Activated CD4-positive, CD25-positive, alpha-beta regulatory T cell treated with anti-CD3 and anti-CD28 coated beads, Interleukin-2, amount 50 U/mL, for 72 hours (primary cell): ENCODE data around the gene LRRC27.

Experiments
- DNase-seq: peaks from one replicate; pipeline ENCODE4 v3.0.0; 2021

The LRRC27 gene

DNA sequence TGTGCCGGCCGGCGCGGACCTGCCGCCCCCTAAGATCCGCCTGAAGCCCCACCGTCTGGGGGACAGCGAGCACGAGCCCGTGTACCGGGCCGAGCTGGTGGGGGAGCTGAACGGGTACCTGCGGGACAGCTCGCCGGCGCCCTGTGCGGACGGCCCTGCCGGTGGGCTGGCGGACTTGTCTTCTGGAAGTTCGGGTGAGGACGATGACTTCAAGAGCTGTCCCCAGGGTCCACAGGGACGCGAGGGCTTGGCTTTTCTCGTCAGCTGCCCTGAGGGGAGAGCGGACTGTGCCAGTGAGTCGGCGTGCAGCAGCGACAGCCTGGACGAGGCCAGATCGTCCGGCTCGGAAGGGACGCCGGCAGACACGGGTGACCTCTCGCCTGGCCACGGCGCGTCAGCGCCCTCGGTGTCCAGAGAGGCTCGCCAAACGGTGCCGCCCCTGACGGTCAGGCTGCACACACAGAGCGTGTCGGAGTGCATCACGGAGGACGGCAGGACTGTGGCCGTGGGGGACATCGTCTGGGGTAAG lies 73.5 kb downstream of the LRRC27 start:
- no peak for DNase-seq

DNA sequence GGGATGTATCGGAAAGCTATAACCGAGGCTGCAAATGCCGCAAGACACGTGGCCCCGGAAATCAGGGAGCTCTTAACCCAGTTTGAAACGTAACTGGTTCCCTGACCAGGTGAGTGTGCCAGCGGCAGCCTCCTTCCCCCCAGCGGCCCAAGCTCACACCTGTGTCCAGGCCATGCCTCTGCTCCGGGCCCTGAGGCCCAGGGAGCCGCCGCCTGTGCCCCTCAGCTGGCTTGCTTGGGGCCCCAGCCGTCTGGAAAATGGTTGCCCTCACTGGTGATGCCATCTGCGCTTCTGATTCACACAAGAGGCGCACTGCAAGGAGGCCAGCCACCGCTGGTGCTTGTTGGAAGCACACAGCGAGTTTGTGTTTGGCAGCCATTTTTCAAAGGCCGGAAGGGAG lies 74.2 kb downstream of the LRRC27 start:
- no peak for DNase-seq

DNA sequence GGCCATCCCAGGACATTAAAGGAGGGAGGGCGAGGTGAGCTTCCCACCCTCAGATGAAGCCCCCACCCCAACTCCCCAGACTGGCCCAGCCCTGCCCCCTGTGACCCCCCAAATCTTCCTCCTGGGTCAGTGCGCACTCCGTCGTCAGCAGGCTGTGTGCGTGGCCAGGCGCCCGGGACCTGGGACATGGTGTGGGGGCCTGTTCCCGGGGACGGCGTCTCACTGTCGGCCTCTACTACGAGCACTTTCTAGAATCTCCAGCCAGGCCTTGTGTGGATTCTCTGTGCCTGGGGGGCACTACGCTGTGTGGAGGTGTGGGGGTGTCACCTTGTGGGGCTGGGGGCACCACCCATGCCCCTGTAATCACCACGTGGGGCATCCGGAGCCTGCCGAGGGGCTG lies 74.8 kb downstream of the LRRC27 start:
- no peak for DNase-seq

DNA sequence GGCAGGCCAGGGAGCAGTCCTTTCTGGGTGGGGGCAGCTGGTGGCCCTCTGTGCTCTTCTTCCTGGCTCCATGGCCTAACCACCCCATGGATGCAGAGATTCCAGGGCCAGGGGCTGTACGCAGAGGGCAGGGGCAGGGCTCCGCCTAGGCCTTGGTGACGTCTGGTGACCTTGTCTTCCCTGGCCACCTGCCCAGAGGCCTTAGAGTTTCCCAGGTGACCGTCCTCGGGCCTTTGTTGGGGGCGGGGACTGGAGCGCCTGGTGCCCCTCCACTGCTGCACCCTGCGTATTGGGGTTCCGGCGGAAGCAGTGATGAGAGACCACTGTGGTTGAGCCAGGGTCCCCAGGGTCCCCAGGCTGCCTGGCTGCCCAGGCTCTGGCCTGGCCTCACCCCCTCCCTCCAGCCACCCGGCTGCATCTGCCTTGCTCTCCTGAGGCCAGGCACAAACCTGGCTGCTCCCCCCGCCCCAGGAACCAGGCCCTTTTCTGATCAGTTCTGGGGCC lies 75.3 kb downstream of the LRRC27 start:
- no peak for DNase-seq

DNA sequence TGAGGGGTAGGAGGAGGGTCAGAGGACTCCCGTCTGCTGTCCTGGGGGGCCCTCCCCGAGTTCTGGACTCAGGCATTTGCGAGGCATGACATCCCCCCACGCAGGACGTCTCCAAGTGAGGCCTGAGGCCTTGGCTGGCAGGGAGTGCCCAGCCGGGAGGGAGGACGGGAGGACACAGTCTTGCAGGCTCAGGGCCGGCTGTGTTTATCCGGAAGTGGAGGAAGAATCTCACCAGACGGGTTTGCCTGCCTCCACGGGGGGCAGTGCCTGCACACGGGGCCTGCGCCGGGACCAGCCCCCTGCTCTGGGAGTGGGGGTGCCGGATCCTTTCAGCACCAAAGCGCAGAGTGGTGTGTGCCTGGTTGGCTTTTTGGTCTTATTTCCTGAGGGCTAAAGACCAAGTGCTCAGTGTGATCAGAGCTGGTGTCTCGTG lies 75.9 kb downstream of the LRRC27 start:
- no peak for DNase-seq

DNA sequence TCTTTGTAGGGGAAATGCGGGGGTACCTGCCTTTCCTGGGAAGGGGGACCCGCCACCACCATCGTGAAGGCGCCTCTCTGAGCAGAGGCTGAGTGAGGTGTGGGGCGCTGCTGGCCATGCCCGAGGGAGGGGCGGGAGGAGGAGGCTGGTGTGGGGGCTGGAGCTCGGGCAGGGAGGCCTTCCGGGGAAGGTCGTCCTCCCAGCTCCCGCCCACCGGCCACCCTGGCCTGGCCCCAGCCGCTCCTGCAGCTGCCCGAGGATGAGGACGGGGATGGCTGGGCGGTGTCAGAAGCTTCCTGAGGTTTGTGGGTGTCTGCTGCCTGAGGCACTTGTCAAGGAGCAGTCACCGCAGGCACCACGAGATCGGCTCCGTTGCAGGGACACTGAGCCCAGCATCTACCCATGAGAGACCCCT lies 76.4 kb downstream of the LRRC27 start:
- no peak for DNase-seq

DNA sequence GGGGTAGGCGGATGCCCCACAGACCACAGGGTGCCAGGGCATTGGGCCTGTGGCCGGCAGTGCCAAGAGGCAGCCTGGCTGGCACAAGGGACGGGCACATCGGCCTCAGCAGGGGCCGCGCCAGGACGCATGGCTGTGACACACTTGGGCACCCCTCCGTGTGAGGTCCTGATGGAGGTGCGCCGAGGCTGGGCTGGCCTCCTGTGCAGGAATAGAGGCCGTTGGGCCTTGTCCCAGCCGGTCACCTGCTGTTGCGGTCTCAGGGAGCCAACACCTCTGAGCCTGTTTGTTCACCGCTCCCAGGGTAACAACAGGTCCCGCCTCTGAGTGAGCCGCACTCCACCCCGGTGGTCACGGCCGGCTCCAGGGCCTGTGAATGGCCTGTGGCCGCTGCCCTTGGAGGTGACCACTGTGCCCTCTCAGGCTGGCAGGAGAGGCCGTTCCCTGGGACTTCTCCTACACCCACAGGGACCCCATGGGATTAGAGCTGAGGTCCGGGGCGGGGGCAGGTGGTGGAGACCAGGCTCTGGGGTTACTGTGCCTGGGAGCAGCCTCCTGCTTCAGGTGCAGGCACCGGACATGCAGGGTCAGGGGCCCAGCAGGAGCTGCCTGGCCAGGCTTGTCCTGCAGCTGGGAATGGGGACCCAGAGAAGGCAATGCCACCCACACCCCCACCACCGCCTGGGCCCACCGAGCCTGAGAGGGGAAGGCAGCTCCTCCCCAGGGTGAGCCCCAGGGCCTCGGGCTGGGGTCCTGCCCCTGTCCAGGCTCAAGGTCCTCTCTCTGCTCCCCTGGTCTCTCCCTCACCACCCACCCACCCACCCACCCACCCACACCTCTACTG lies 77.1 kb downstream of the LRRC27 start:
- DNase-seq: no peak

DNA sequence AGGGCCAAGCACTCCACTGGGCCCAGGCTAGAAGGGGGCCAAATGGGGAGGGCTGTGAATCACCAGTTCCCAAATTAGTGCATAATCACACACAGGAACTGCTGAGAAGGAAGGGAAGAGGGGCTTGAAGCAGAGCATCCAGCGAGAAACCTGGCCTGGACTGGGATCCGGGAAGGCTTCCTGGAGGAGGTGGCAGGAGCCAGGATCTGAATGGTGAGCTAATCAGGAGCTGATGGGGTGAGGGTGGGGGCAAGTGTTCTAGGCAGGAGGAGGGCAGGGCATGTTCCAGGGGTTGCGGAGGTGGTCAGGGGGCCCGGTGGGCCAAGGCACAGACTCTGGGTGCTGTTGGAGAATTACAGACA lies 77.7 kb downstream of the LRRC27 start:
- DNase-seq: no peak

DNA sequence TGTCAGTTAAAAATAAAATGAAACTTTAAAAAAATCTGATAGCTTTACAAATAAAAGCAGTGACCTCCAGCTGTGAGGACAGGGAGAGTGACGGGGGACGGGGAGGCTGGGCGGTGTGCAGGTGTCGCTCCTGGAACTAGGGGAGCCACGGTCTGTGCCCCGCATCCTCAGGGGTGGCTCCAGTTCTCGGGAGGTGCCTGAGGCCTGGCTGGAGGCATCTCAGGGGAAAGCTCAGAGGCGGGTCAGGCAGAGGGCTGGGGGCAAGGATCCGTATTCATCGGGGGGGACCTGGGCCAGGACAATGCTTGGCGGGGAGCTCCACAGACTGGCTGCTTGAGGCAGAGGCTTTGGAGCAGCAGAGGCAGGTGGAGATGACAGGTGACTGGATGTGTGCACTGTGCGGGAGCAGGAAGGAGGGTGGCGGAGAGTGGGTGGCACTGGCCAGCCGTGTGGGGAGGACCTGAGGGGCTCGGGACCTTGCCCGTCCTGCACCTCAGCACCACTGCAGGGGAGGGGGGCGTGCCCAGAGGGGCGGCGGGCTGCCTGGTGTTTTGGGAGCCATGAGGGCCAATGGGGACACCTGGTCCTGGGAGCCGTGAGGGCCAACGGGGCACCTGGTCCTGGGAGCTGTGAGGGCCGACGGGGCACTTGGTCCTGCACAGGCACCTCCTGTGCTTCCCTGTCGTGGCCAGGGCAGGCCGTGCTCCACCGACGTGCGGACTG lies 78.2 kb downstream of the LRRC27 start:
- no peak for DNase-seq

DNA sequence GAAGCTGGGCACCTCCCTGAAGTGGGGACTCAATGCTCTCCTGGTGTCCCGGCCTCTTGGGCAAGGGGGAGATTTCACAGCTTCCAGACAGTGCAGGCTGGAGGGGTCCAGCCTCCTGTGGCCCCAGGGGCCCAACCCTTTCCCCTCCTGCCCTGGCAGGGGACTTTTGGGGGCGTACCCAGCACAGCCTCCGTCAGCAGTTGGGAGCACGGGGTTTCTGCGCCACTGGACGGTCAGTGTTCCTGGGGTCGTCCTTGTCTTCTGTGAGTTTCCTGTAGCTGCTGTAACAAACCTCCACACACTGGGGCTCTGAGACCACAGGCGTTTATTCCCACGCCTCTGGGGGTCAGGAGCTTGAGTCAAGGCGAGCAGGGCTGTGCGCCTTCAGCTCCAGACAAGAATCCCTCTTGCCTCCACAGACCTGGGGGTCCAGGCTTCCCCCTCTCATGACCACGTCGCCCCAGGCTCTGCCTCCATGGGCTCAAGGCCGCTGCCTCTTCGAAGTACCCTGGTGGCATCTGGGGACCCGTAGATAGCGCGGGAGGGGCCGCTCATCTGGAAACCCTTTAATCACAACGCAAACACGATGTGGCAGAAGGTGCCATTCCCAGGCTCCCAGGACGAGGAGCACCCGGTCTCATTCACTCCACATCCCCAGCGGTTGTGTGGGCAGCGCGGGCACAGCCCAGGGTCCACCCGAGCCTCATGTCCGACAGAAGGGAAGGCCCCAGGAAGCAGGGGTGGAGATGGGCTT lies 79.0 kb downstream of the LRRC27 start:
- no peak for DNase-seq

DNA sequence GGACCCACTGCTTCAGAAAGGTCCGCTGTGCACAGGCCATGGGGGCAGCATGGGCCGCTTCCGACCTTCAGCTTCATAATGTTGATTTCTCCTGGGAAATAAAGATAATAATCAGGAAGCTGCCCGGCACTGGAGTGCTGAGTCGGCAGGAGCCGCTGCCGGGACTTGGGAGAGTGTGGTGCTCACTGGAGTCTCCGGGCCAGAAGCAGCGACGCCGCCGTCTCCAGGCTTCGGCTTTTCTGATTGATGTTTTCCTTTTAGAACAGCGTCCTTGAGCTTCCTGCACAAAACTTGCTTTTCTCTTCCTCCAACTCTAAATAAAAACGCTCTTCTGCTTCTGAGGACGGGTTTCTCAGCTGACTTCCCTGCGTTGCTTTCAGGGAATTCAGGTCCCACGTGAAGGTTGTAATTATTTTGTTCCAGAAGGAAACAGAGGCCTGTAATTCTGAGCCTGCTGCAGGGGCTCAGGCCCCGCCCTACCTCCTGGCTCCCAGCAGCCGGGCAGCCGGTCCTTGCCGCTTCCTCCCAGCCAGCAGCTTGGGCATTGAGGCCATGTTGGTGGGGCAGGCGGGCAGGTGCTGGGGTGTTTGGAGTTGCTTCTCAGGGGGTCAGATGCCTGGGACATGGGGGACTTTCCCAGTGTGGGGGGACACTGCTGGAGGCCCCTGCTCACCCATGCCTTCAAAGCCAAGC lies 79.7 kb downstream of the LRRC27 start:
- no peak for DNase-seq

DNA sequence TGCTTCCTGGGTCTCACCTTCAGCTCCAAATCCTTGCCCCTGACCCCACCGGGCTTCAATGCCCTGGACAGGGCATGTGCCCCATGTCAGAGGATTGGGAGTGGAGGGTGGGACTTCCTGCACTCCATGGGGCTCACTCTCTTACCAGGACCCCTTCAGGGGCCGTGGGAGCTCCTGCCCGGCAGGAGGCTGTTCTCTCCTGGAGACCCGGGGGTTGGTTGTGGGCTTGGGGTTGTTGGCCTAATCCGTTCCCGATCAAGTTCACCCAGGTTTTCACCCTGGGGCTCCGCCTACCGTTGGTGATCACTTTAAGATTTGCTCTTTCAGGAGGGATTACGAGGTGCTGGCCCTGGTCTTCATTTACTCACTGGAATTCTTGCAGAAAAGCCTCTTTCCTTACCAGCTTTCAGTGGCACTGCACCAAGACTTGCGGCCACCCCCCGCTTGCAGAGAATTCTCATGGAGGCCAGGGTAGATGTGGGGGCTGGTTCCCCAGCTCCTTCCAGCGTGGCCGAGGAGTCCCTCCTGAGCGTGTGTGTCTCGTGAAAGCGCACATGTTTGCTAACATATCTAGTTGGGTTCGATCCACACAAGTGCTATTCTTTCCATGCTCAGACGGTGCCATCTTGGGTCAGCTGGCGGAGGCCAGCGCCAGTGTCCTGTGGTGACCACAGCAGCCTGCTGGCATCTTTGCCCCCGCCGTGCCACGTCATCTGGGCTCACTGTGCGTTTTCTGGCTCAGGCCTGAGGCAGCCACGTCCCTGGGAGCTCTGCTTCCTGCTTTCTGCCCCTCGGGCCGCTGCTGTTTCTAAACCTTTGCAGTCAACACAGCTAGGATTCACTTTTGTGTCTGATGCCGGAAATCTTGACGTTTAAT lies 80.6 kb downstream of the LRRC27 start:
- no peak for DNase-seq

DNA sequence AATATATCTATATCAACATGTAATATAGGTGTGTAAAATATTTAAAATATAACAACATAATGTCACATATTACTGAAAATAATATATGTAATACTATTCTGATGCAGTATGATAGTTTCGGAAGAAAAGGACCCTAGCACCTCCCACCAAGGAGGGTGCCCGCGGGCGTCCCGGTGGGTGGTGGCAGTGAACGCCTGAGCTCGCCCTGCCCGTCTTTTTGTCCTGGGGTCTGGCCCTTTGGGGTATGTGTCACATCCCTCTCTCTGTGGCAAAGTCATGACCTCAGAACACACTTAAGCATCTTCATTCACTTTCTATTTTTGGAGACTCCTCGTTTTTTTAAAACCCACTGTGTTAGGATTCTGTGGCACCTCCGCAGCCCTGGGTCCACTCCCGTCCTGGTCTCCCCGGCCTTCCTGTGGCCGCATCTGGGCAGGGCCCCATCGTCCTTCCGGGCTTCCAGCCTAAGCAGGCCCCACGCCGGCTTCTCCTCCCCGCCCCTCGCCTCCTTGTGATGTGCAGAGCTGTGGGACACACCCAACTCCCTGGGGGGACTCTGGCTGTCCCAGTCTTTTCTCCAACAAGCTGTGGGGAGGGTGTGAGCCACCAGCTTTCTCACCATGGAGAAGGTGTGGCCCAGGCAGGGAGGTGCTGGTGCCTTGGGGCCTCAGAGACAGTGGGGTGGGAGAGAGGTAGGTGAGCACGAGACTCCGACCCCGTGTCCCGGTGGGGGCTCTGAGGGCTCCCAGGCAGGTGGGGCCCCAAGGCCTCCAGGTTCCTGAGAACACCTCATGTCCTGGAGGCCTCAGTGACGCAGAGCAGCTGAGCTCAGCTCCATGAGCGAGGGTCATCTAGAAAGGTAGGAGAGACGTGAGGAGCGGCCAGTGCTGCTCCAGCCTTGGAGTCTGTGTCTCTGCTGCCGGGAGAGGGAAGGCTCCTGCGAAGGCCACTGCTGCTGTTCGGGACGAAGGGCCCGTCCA lies 81.5 kb downstream of the LRRC27 start:
- DNase-seq: no peak

DNA sequence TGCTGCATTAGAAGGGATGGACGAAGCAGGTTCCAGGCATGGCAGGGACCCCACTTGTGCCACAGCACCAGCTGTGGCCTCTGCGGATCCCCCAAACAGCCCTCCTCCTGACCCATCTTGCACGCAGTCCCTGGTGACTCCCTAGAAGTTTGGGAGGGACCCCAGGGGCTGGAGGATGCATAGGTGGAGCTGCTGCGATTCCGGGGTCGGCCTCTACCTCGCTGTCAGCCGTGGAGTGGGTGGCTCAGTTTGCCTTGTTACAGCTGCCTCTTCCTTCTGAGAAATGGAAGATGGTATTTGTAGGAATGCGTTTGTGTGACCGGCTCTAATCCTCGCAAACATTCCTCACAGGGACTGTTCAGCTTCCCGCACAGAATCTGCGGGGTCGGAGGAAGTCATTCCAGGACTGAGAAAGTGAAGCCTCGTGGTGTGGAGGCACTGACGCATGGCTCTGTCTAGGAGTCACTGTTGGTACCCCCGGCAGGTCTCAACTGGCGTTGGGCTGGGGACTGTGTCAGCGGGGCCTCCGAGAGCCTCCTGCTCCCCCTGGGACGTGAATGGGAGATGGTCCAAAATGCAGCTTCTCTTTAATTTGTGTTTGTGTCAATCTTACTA lies 82.5 kb downstream of the LRRC27 start:
- DNase-seq: no peak

DNA sequence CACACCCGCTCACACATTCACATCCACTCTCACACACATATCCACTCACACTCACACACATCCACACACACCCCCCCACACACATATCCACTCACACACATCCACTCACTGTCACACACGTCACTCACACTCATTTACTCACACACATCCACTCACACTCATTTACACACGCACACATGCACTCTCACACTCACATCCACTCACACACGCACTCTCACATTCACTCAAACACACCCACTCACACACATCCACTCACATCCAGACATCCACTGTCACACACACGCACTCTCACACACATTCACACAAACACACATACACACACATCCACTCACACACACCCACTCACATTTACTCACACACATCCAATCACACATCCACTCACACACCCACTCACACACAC lies 83.3 kb downstream of the LRRC27 start:
- DNase-seq: no peak

DNA sequence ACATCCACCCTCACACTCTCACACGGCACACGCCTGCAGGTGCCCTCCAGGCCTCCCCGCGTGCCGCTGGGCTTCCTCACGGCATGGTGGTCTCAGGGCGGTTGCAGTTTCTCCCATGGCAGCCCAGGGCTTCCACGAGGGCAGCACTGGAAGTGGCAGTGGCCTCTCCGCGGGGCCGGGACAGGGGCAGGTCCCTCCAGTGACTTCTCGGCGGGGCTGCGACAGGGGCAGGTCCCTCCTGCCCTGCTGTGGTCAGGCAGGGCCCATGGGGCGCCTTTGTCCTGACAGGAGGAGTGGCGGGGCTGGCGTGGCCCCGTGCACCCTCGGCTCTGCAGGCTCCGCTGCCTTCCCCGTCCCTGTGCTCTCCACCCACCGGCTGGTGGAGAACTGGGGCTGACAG lies 84.0 kb downstream of the LRRC27 start:
- no peak for DNase-seq

DNA sequence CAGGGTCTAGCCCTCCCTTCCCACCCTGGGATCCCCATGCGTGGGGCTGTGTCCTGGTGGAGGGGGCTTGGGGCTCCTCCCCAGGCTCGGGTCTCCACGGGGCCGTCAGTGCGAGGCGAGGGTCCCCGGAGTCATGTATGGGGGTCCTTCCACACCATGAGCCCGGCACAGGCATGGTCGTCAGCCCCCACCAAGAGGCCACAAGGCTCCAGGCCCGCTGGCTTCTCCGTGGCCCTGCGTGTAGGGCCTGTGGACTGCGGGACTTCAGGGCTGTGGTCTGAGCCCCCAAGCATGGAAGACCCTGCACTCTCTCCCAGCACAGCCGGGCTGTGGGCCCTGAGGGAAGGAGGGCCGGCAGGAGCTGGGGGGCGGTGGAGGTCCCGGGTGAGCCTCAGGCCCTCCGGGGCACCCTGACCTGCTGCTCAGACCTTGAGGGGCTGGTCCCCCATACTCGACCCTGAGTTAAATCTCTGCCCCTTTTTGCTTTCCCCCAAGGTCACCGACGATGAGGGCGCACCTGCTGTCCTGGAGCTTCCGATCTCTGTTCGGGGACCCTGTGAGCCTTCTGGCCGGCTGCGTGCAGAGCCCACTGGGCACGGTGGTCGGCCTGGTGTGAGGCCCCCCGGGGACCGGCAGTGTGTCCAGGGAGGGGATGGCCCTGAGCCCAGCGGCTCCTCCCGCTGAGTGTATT lies 84.7 kb downstream of the LRRC27 start:
- no peak for DNase-seq

DNA sequence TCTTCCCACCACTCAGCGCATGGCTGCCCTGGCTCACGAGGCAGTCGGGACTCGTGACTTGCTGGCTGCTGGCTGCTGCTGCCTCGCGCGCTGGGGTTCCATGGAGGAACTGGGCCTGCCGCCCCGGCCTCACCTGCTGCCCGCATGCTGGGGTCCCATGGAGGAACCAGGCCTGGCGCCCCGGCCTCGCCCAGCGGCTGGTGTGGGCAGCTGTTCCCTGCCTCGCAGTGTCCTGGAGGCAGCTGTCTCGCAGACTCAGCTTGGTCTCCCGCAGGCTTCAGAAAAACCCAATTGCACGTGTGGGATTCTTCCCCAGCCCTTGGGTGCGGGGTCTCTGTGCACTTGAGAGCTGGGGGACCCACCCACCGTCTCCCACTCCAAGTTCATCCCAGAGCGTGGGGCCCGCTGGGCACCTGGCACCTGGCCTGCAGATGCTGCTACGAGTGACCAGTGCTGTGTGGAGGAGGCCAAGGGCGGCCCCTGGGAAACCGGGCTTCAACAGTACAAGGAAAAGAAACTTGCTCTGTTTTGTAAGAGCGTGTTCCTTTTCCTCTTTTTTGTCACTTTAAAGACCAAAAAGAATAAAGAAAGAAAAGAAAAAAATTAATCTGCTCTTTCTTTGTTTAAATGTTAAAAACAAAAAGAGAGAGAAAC lies 85.4 kb downstream of the LRRC27 start:
- no peak for DNase-seq

DNA sequence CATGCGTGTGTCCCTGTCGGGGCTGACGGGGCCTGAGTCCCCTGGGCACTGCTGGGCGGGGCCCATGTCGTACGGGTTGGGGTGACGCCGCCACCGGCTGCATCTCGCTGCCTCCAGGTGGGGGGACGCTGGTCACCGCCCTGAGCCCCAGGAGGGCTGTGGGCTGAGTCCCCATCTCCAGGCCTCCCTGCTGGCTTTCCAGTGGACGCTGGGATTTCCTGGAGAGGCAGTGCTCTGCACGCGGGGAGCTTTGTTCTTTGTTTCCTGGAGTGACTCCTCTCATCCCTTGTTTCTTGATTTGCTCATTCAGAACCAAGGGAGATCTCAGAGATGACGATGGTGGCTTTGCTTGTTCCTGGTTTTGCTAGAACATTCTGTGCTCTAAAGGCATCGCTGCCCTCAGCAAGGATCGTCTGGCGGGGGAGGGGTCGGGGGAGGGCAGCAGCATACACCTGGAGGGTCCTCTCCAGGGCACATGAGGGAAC lies 86.0 kb downstream of the LRRC27 start:
- DNase-seq: no peak
